Mammary epithelial cell (primary cell): ENCODE results near the gene MAPK9.

ENCODE experiments used
- CTCF ChIP-seq, 2 donors: IDR thresholded peaks in 1 of 2; conservative IDR thresholded peaks in 1 of 2; 2 replicates each; pipeline ENCODE4 v1.5.1; 2011 to 2012; ENCODE audit warnings: inconsistent platforms in 2 of 2, low read length in 2 of 2, mild to moderate bottlenecking in 2 of 2, control low read depth in 1 of 2, low read depth in 1 of 2; ENCODE audit not compliant: insufficient read depth in 1 of 2; ENCODE audit errors: extremely low read depth in 1 of 2
- EZH2 ChIP-seq: IDR thresholded peaks from 2 replicates; pipeline ENCODE4 v1.6.1; 2012; ENCODE audit warnings: low read length, inconsistent platforms, borderline replicate concordance

GRCh38 chr5:180294913-180295555, 3.2 kb upstream of the MAPK9 start:
- no peak for TF ChIP-seq CTCF (conservative IDR thresholded peaks at IDR 0.05 in 1 of 2, IDR thresholded peaks at IDR 0.05 in 1 of 2; ENCODE audit: extremely low read depth in 1 of 2, insufficient read depth in 1 of 2, low read depth in 1 of 2, low read length in 2 of 2)
- TF ChIP-seq EZH2 = no peak
